ACHN (cell line): ENCODE results near the gene GPD2.

Experiments
- DNase-seq: peaks from one replicate; pipeline ENCODE4 v3.0.0-alpha.2; 2015
- in situ Hi-C: cut with HindIII; loops from 2 replicates; pipeline ENCODE4 v1.10.0; 2017; ENCODE audit warnings: low sequenced_read_pairs, low pct_ligation_motif_present, low pct_unique_long_range_greater_than_20kb

GPD2 gene

GRCh38 chr2:156434461-156435291 lies 1.5 kb upstream of the GPD2 start:
- DNase-seq: peak; percentile 48
- in situ Hi-C loops: no loop called here

- in situ Hi-C loops: no loop called here
- no peak for DNase-seq
Observed at GRCh38 chr2:156435396-156435717, 822 bp upstream of the GPD2 start.

- in situ Hi-C loops: no loop called here
- DNase-seq: peak; percentile 24
Observed at GRCh38 chr2:156436497-156437085, 412 bp downstream of the GPD2 start.

- in situ Hi-C loops: no loop called here
- DNase-seq: no peak
Observed at GRCh38 chr2:156437272-156437930, 1.2 kb downstream of the GPD2 start.

GRCh38 chr2:156437931-156438410 lies 1.8 kb downstream of the GPD2 start:
- DNase-seq: no peak

GRCh38 chr2:156443089-156443488 lies 6.9 kb downstream of the GPD2 start:
- in situ Hi-C loops: no loop called here

More at GRCh38 chr2:156437931-156438410, 1.8 kb downstream of the GPD2 start:
- in situ Hi-C loops: no loop called here

GRCh38 chr2:156445296-156446220 lies 9.4 kb downstream of the GPD2 start:
- peak; percentile 66 for DNase-seq
- in situ Hi-C loops: no loop called here

More at GRCh38 chr2:156443089-156443488, 6.9 kb downstream of the GPD2 start:
- no peak for DNase-seq

GRCh38 chr2:156447761-156448160 lies 11.6 kb downstream of the GPD2 start:
- in situ Hi-C loops: no loop called here
- DNase-seq: no peak

- in situ Hi-C loops: no loop called here
- DNase-seq: no peak
Observed at GRCh38 chr2:156448766-156449165, 12.6 kb downstream of the GPD2 start.

- in situ Hi-C loops: no loop called here
- no peak for DNase-seq
Observed at GRCh38 chr2:156452971-156453370, 16.8 kb downstream of the GPD2 start.

GRCh38 chr2:156455361-156455975 lies 19.3 kb downstream of the GPD2 start:
- in situ Hi-C loops: no loop called here
- DNase-seq: peak; percentile 74

GRCh38 chr2:156456616-156457015 lies 20.4 kb downstream of the GPD2 start:
- DNase-seq: peak; percentile 67

GRCh38 chr2:156457523-156458517 lies 21.6 kb downstream of the GPD2 start:
- DNase-seq: no peak
- in situ Hi-C loops: no loop called here

More at GRCh38 chr2:156456616-156457015, 20.4 kb downstream of the GPD2 start:
- in situ Hi-C loops: no loop called here

GRCh38 chr2:156459720-156460119 lies 23.5 kb downstream of the GPD2 start:
- in situ Hi-C loops: no loop called here

GRCh38 chr2:156464106-156464505 lies 27.9 kb downstream of the GPD2 start:
- in situ Hi-C loops: no loop called here
- DNase-seq: no peak

More at GRCh38 chr2:156459720-156460119, 23.5 kb downstream of the GPD2 start:
- no peak for DNase-seq

GRCh38 chr2:156465573-156465972 lies 29.4 kb downstream of the GPD2 start:
- in situ Hi-C loops: no loop called here

More at GRCh38 chr2:156465573-156465972, 29.4 kb downstream of the GPD2 start:
- DNase-seq: no peak
